OCI-LY3 (cell line): ENCODE measurements around the gene MACROD2.

Experiments used
- EZH2phosphoT487 ChIP-seq: fragments of 200-600 bp; shearing (Covaris generic); IDR thresholded peaks from 2 replicates; pipeline ENCODE4 v1.6.1; 2018; ENCODE audit warnings: antibody characterized with exemption, mixed run types, low read depth
- TF ChIP-seq, protein P1 (sequence below): fragments of 200-600, 300-600 bp; sonication (generic); IDR thresholded peaks from 2 replicates; pipeline ENCODE4 v1.5.1; 2014; ENCODE audit warnings: antibody characterized with exemption, low read length, low read depth

DNA sequence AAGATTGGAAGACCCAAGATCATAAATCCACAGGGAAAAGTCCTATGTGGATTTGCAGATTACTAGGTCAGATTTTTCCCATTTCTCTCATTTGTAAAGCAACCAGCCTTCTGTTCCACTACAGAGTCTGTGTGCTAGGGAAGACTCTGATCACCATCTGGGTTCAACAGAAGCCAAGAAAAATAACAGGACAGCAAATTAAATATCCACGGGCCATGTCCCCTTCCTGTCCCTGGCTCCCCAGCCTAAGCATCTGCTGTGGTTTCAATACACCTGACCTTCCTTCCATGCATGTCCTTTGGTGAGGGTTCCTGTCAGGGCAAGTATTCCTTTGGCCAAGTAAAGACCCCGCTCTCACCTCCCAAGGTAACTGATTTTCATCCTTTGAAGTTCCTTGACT is 2019.1 kb downstream of the MACROD2 start:
- TF ChIP-seq, protein P1, sequence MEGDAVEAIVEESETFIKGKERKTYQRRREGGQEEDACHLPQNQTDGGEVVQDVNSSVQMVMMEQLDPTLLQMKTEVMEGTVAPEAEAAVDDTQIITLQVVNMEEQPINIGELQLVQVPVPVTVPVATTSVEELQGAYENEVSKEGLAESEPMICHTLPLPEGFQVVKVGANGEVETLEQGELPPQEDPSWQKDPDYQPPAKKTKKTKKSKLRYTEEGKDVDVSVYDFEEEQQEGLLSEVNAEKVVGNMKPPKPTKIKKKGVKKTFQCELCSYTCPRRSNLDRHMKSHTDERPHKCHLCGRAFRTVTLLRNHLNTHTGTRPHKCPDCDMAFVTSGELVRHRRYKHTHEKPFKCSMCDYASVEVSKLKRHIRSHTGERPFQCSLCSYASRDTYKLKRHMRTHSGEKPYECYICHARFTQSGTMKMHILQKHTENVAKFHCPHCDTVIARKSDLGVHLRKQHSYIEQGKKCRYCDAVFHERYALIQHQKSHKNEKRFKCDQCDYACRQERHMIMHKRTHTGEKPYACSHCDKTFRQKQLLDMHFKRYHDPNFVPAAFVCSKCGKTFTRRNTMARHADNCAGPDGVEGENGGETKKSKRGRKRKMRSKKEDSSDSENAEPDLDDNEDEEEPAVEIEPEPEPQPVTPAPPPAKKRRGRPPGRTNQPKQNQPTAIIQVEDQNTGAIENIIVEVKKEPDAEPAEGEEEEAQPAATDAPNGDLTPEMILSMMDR = no peak
- no peak for TF ChIP-seq EZH2phosphoT487
